H9 (cell line): Measurements from ENCODE around the gene TMEM52B. TPM values are rescaled to one million over a fixed set of nuclear protein-coding genes. Genes with fewer than 3 reads are reported as not detected.

ENCODE experiments used
- DNase-seq: peaks from one replicate; pipeline ENCODE4 v3.0.0-alpha.2; 2017
- H2AFZ ChIP-seq: one replicate; pipeline ENCODE4 v1.6.1; 2013; ENCODE audit warnings: mild to moderate bottlenecking, low read length, control low read depth, moderate library complexity
- H2AK5ac ChIP-seq: 2 replicates; pipeline ENCODE4 v1.6.1; 2013; ENCODE audit warnings: low read length, control low read depth, mixed read lengths; ENCODE audit not compliant: insufficient read length
- H2BK120ac ChIP-seq: one replicate; pipeline ENCODE4 v1.6.1; 2013; ENCODE audit warnings: low read depth, mild to moderate bottlenecking, low read length, control low read depth, inconsistent platforms; ENCODE audit not compliant: poor library complexity, severe bottlenecking
- H2BK12ac ChIP-seq: 2 replicates; pipeline ENCODE4 v1.6.1; 2013; ENCODE audit warnings: low read length, control low read depth, mixed read lengths, low read depth; ENCODE audit not compliant: insufficient read length
- H2BK15ac ChIP-seq: 2 replicates; pipeline ENCODE4 v1.6.1; 2013; ENCODE audit warnings: low read depth, low read length, control low read depth
- H2BK20ac ChIP-seq: one replicate; pipeline ENCODE4 v1.6.1; 2013; ENCODE audit warnings: low read depth, mild to moderate bottlenecking, low read length, control low read depth, inconsistent platforms; ENCODE audit not compliant: poor library complexity, severe bottlenecking
- H2BK5ac ChIP-seq: 2 replicates; pipeline ENCODE4 v1.6.1; 2013; ENCODE audit warnings: low read length, control low read depth, mixed read lengths; ENCODE audit not compliant: insufficient read length
- H3K14ac ChIP-seq: 2 replicates; pipeline ENCODE4 v1.6.1; 2013; ENCODE audit warnings: low read length, control low read depth; ENCODE audit not compliant: insufficient read depth
- H3K18ac ChIP-seq: 2 replicates; pipeline ENCODE4 v1.6.1; 2013; ENCODE audit warnings: low read depth, mild to moderate bottlenecking, mixed read lengths, low read length, control low read depth; ENCODE audit not compliant: insufficient read length
- H3K23ac ChIP-seq: 2 replicates; pipeline ENCODE4 v1.6.1; 2013; ENCODE audit warnings: low read length, control low read depth, mixed read lengths, low read depth; ENCODE audit not compliant: insufficient read length
- H3K23me2 ChIP-seq: 2 replicates; pipeline ENCODE4 v1.6.1; 2013; ENCODE audit warnings: low read depth, mild to moderate bottlenecking, mixed read lengths, low read length, control low read depth; ENCODE audit not compliant: insufficient read length, poor library complexity, severe bottlenecking
- H3K27ac ChIP-seq: 2 replicates; pipeline ENCODE4 v1.5.1; 2013; ENCODE audit warnings: low read length, control low read depth, mixed read lengths, low read depth; ENCODE audit not compliant: insufficient read length
- H3K27me3 ChIP-seq: 2 replicates; pipeline ENCODE4 v1.6.1; 2013; ENCODE audit warnings: low read length, control low read depth, inconsistent platforms; ENCODE audit not compliant: insufficient read depth
- H3K4ac ChIP-seq: 2 replicates; pipeline ENCODE4 v1.6.1; 2013; ENCODE audit warnings: low read depth, mild to moderate bottlenecking, control low read depth, inconsistent platforms, low read length, moderate library complexity
- H3K4me1 ChIP-seq: 2 replicates; pipeline ENCODE4 v1.6.1; 2013; ENCODE audit warnings: low read length, control low read depth, inconsistent platforms; ENCODE audit not compliant: insufficient read depth
- H3K4me2 ChIP-seq: 2 replicates; pipeline ENCODE4 v1.6.1; 2013; ENCODE audit warnings: low read length, control low read depth, mixed read lengths; ENCODE audit not compliant: insufficient read length, insufficient read depth
- H3K56ac ChIP-seq: 2 replicates; pipeline ENCODE4 v1.6.1; 2013; ENCODE audit warnings: low read depth, mild to moderate bottlenecking, mixed read lengths, low read length, control low read depth; ENCODE audit not compliant: insufficient read length
- H3K79me1 ChIP-seq: 2 replicates; pipeline ENCODE4 v1.6.1; 2013; ENCODE audit warnings: low read depth, mild to moderate bottlenecking, moderate library complexity, low read length, control low read depth, inconsistent platforms; ENCODE audit not compliant: insufficient read depth, poor library complexity, severe bottlenecking
- H3K79me2 ChIP-seq: 2 replicates; pipeline ENCODE4 v1.6.1; 2013; ENCODE audit warnings: low read length, control low read depth, inconsistent platforms; ENCODE audit not compliant: insufficient read depth
- H3K9ac ChIP-seq: 2 replicates; pipeline ENCODE4 v1.6.1; 2013; ENCODE audit warnings: low read length, control low read depth, mixed read lengths; ENCODE audit not compliant: insufficient read length; ENCODE audit errors: extremely low read depth
- H3K9me3 ChIP-seq: one replicate; pipeline ENCODE4 v1.6.1; 2013; ENCODE audit warnings: low read depth, low read length, inconsistent platforms; ENCODE audit not compliant: control insufficient read depth
- H3T11ph ChIP-seq: one replicate; pipeline ENCODE4 v1.6.1; 2013; ENCODE audit warnings: mild to moderate bottlenecking, low read length, control low read depth, inconsistent platforms
- H4K20me1 ChIP-seq: one replicate; pipeline ENCODE4 v1.6.1; 2013; ENCODE audit not compliant: control insufficient read depth, insufficient read length, insufficient read depth
- H4K5ac ChIP-seq: 2 replicates; pipeline ENCODE4 v1.6.1; 2013; ENCODE audit warnings: low read depth, mild to moderate bottlenecking, mixed read lengths, low read length, control low read depth; ENCODE audit not compliant: insufficient read length
- H4K8ac ChIP-seq: replicated peaks from 2 replicates; pipeline ENCODE4 v1.6.1; 2013; ENCODE audit warnings: low read length, control low read depth, mixed read lengths, low read depth; ENCODE audit not compliant: insufficient read length
- H4K91ac ChIP-seq: 2 replicates; pipeline ENCODE4 v1.6.1; 2013; ENCODE audit warnings: low read depth, mild to moderate bottlenecking, moderate library complexity, mixed read lengths, low read length, control low read depth; ENCODE audit not compliant: insufficient read length
- H3K27ac Mint-ChIP-seq, 3 experiments: 2 replicates in 2 of 3; 3 replicates in 1 of 3; pipeline ENCODE4 v1.8.0; 2020 to 2021; ENCODE audit warnings: mixed read lengths in 3 of 3, mild to moderate bottlenecking in 1 of 3, moderate library complexity in 1 of 3
- H3K27me3 Mint-ChIP-seq: 2 replicates; pipeline ENCODE4 v1.8.0; 2021; ENCODE audit warnings: low read depth, mild to moderate bottlenecking, moderate library complexity, mixed read lengths
- H3K36me3 Mint-ChIP-seq, 3 experiments: 2 replicates in 2 of 3; 3 replicates in 1 of 3; pipeline ENCODE4 v1.8.0; 2020 to 2021; ENCODE audit warnings: low read depth in 3 of 3, mixed read lengths in 3 of 3; ENCODE audit not compliant: insufficient read depth in 1 of 3
- H3K4me1 Mint-ChIP-seq, 2 experiments: 2 replicates each; pipeline ENCODE4 v1.8.0; 2020; ENCODE audit warnings: mixed read lengths in 2 of 2
- H3K4me3 Mint-ChIP-seq, 2 experiments: 2 replicates in 1 of 2; 3 replicates in 1 of 2; pipeline ENCODE4 v1.8.0; 2020 to 2021; ENCODE audit warnings: mild to moderate bottlenecking in 2 of 2, mixed read lengths in 2 of 2, moderate library complexity in 1 of 2
- H3K9me3 Mint-ChIP-seq, 2 experiments: 2 replicates in 1 of 2; 3 replicates in 1 of 2; pipeline ENCODE4 v1.8.0; 2020; ENCODE audit warnings: mild to moderate bottlenecking in 2 of 2, mixed read lengths in 2 of 2, moderate library complexity in 1 of 2
- CTCF ChIP-seq: fragments of 200-600 bp; sonication (generic); conservative IDR thresholded peaks from 3 replicates; pipeline ENCODE4 v1.8.0; 2021; ENCODE audit warnings: antibody characterized with exemption, mild to moderate bottlenecking
- WGBS: extraction: QIAGEN DNeasy Blood & Tissue Kit; methylation state at CpG from one replicate; pipeline ENCODE4 v1.1.7; 2013; ENCODE audit warnings: missing lambda C conversion rate, low lambda C conversion rate, mixed read lengths; ENCODE audit not compliant: insufficient read length; ENCODE audit errors: extremely low coverage; 5-methylcytosine and 5-hydroxymethylcytosine counted together
- total RNA-seq: library from RNA; stranded (reverse); gene quantifications from 2 replicates; pipeline ENCODE4 v1.2.1, GENCODE V29; 2021

Gene TMEM52B
- total RNA-seq, 1 experiment from 2014 or later = not detected

GRCh38 chr12:10226731-10227130, 47.9 kb downstream of the TMEM52B start:
- Histone ChIP-seq H4K5ac (no peak overlapping the region), H3K4ac (no peak overlapping the region), H3K4me1 (no peaks in the 10 kb centered on the region), H3K79me2 (no peaks in the 10 kb centered on the region), H3K23ac (no peak overlapping the region), H2BK5ac (no peak overlapping the region), H3K56ac (no peak overlapping the region), H2AFZ (no peak overlapping the region), H2BK20ac (no peak overlapping the region), H3K27ac (no peak overlapping the region), H3K9me3 (no peaks in the 10 kb centered on the region), H3K18ac (no peak overlapping the region), H4K8ac (no peak overlapping the region), H2BK120ac (no peak overlapping the region), H4K20me1 (no peaks in the 10 kb centered on the region), H2BK12ac (no peak overlapping the region), H2AK5ac (no peak overlapping the region), H3K27me3 (no peaks in the 10 kb centered on the region), H3K23me2 (no peaks in the 10 kb centered on the region), H3K9ac (no peak overlapping the region), H3K79me1 (no peaks in the 10 kb centered on the region), H2BK15ac (no peak overlapping the region), H3K4me2 (no peak overlapping the region), H4K91ac (no peak overlapping the region), H3K14ac (no peak overlapping the region), H3T11ph (no peak overlapping the region)
- H3K4me3 Mint-ChIP-seq = no peak overlapping the region
- H3K36me3 Mint-ChIP-seq = peaks cover 31 to 34% (median 32%) of the 10 kb centered on the region in 3 experiments
- H3K27me3 Mint-ChIP-seq = no peaks in the 10 kb centered on the region
- no peak for TF ChIP-seq CTCF
- H3K9me3 Mint-ChIP-seq = peaks cover 0 to 4% of the 10 kb centered on the region in 2 experiments; a peak in 1 of 5 replicates
- no peak overlapping the region for H3K27ac Mint-ChIP-seq
- peaks cover 0 to 4% of the 10 kb centered on the region in 2 experiments; a peak in 1 of 4 replicates for H3K4me1 Mint-ChIP-seq
- WGBS = no CpG with 5 or more reads among the region's 1 CpG
- DNase-seq = no peak
